Limb (tissue), 2 donors: ENCODE data around the gene P2RY14.
A peak's percentile ranks its signal among the peaks of the same experiment; 100 is the strongest.

Experiments used
- DNase-seq, 2 donors: peaks; one replicate each; pipeline ENCODE4 v3.0.0-alpha.2; 2016; ENCODE audit errors: extremely low spot score in 2 of 2

P2RY14 gene

DNA sequence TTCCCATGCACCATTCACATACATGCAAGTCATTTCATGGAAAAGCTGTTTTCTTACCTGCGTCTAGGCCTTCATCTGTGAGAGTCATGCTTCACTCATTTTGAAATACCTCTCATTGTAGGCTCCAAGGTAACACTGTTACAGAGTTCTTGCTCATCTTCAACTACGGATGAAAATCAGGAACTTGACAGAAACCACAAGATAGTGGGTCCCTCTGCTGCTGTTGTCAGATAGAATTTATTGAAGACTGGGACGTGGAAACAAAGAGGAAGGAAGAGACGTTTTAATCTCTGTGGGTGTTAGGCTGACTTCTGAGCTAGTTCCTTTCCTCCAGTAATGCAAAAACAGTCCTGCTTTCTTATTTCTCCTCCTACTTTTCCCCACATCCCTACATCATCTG lies at the start of gene P2RY14:
Gene P2RY14 (minus strand): TSS at position 313 of the 400 bp plus-strand sequence. CDS start 64,226 bp downstream, outside the sequence.
- no peak for DNase-seq

- DNase-seq: no peak
These were observed 49.3 kb upstream of the P2RY14 start for GRCh38 chr3:151327571-151328198.

GRCh38 chr3:151322511-151322910 lies 44.2 kb upstream of the P2RY14 start:
- DNase-seq: no peak

- DNase-seq: no peak
These were observed 43.2 kb upstream of the P2RY14 start for GRCh38 chr3:151321526-151321925.

GRCh38 chr3:151320131-151320530 lies 41.8 kb upstream of the P2RY14 start:
- DNase-seq: no peak

- no peak for DNase-seq
These were observed 41.3 kb upstream of the P2RY14 start for GRCh38 chr3:151319628-151320027.

- no peak for DNase-seq
These were observed 40.6 kb upstream of the P2RY14 start for GRCh38 chr3:151318991-151319390.

GRCh38 chr3:151318313-151318712 lies 40.0 kb upstream of the P2RY14 start:
- DNase-seq: no peak

GRCh38 chr3:151316267-151316991 lies 38.1 kb upstream of the P2RY14 start, which contains the start of gene GPR87:
GPR87 (minus strand) TSS chr3:151316820; CDS start chr3:151300100, 16,720 bp downstream.
- no peak for DNase-seq

DNA sequence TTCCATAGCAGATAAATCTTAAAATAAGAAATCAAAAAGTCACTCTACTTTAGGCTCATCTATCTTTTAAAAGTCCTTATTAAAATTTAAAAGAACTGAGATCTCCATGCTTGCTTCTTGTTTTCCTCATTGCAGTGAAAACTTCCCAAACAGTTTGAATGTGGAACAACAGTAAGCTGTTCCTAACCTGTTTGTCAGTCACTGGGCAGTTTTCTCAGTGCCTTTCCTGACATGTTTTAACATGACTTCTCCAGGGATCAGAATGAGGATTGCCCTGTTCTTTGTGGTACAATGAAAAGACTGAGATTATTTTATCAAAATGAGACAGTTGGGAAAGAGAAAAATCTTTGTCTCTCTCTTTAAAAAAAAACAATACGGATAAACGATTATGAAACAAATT lies 37.5 kb upstream of the P2RY14 start:
- no peak for DNase-seq

GRCh38 chr3:151315136-151315535 lies 36.8 kb upstream of the P2RY14 start:
- DNase-seq: no peak

- DNase-seq: no peak
These were observed 36.3 kb upstream of the P2RY14 start for GRCh38 chr3:151314593-151314992.

GRCh38 chr3:151314137-151314536 lies 35.8 kb upstream of the P2RY14 start:
- DNase-seq: no peak

DNA sequence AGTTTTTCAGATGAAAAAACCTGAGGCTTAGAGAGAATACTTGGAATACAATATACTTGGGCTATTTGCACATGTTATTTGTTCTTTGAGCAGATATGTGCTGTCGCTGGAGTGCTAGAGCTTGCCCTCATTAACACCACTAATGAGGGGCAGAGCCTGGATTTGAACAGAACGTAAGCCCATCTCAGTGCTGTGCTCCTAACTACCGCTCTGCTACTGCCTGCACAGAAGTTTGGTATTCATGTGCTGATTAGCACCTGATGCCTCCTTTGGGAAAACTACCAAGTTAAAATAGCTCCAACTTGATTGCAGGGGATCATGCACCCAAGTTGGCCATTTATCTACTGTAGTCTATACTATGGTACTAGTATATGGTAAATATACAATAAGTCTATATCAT lies 34.6 kb upstream of the P2RY14 start:
- DNase-seq: no peak

DNA sequence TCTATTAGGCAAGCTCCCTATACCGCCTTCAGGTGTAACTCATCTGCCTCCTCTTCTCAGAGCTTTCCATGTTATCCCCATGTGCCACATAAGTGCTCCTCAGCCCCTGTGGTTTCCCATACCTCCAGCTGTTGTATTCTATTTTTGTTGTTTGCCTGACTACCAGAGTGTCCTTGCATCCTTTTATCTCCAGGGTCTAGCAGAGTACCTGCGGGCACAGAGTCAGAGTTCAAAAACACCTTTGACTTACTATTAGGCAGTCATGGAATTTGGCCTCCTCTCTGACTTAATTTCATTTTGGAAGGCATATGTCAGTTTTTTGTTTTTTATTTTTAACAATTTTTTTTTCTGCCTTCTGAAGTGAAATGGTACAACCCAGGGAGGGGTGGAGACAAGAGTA lies 31.2 kb upstream of the P2RY14 start:
- DNase-seq: no peak

DNA sequence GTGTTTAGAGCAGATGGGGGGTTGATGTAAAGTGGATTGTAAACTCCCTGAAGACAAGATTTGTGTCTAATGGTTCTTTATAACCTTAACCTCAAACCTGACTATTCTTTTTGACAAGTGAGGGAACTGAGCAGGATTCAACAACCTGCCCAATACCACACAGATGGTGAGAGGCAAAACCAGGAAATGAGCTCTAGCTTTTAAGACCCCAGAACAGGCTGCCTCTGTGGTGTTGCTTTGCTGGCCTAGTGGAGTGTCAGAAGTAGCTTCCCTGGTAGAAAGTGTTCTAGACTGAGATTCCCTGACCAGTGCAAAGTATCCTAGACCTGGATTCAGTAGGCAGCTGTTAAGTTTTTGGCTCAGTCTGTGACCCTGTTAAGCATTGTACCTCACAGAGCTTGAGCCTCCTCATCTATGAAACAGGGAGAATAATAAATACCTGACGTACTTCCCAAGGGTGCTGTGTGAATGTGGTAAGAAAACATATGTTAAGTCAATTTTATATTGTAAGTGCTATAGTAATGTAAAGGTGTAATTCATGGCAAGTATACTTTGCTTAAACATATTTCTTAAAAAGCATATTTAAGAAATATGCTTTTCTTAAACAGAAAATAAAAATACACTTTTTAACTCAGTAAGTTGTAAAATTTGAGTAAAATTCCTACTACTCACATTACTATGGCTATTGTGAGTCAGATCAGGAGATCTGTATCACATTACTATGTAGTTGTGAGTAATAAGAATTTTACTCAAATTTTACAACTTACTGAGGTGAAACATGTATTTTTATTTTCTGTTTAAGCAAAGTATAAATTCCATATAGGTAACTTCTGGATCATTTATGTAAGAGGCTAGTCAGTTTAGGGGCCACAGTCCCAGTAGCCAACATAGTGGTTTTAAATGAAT lies 29.5 kb upstream of the P2RY14 start:
- no peak for DNase-seq

- no peak for DNase-seq
These were observed 28.8 kb upstream of the P2RY14 start for GRCh38 chr3:151307131-151307530.

DNA sequence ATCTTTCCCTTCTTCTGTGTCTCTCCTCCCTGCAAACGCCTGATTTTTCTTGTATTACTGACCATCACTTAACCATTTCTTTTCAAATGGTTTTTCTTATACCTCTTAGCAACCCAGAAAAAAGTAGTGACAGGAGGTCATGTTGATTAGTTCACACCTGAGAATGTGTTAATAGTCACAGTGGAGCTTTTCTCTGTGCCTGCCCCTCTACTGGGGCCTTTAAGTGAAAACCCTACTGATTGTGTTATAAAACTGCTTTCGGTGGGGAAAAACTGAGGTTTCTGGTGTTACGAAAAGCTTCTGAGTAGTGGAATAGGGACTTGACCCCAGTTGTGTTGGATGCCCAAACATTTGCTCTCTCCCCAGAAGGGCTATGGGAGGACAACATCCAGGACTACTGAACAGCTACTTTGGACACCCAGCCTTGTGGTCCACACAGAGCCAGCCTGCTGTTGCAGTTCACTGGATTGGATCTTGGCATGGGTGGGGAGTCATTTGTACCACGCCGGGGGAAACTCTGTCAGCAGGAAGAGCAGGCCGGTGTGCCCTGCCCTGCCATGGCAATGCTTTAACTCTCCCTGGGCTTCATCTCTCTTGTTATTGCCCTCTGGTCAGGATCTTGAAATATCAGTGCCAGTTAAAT lies 27.9 kb upstream of the P2RY14 start:
- DNase-seq: no peak

DNA sequence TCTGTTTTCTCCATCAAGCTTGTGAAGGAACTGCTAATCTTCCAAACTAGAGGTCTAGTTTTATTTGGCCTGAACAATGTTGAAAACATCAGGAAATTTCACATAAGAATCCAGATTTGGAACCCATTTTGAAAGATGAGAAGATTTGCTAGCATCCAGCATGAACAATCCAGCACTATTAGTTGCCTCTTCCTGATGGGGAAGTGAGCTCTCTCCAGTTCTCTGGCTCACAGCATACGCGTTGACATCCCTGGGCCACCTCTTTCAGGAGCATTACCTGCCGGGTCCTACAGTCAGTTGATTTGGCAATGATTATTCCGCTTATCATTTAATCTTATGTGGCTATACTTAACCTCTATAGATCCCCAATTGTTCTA lies 27.4 kb upstream of the P2RY14 start:
- peak in 1 of 2 donors; percentile 22 for DNase-seq

GRCh38 chr3:151305060-151305774 lies 26.9 kb upstream of the P2RY14 start:
- peak in 1 of 2 donors; percentile 40 for DNase-seq

DNA sequence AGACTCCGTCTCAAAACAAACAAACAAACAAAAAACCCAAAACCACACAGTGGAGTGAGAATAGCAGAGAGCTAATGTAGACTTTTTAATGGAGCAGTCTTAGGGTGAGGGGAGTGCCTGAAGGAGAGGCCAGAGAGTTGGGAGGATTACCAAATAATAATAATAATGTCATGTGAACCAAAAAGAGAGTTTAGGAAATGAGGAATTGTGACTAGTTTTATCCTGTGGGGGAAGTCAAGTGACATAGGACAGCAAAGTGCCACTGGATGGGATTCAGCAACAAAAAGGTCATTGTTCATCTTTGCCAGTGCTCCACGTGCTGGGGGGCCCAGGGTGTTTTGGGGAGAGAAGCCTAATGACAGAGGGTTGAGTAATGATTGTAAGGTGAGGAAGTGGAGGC lies 25.4 kb upstream of the P2RY14 start:
- no peak for DNase-seq
